ENCODE results near the gene TPM1. TPM values are rescaled to one million over a fixed set of nuclear protein-coding genes. Genes with fewer than 3 reads are reported as not detected.

The TPM1 gene
- total RNA-seq, 1 experiment from 2014 or later, result 828 TPM

- in situ Hi-C loops (cut with HindIII; ENCODE audit: low sequenced_read_pairs), result no loop called here
- DNase-seq (ENCODE audit: low spot score), result no peak
Observed at GRCh38 chr15:63014578-63014977, 28.0 kb upstream of the TPM1 start.

- in situ Hi-C loops (cut with HindIII; ENCODE audit: low sequenced_read_pairs), result no loop called here
- no peak for DNase-seq (ENCODE audit: low spot score)
Observed at GRCh38 chr15:63015618-63016017, 26.9 kb upstream of the TPM1 start.

GRCh38 chr15:63016234-63016633 lies 26.3 kb upstream of the TPM1 start:
- DNase-seq (ENCODE audit: low spot score), result no peak
- in situ Hi-C loops (cut with HindIII; ENCODE audit: low sequenced_read_pairs), result no loop called here

DNA sequence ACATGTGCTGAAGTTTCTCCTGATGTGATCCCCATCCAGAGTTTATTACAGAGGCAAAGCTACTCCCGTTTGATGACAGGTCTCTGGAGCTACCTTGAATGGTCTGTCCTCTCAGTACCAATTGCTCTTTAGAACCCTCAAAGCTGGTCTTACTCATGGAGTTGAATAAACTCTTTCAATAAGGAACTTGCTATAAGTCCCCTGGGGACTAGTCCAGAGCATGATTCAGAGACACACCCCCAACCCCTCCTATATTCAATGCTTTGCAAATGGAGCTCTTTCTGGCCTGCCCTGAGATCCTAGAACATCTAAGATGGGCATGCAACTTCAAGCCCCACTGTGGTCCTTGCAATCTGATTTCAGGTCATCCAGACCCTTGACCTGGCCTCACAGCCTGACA lies 23.9 kb upstream of the TPM1 start:
- DNase-seq (ENCODE audit: low spot score), result no peak
- in situ Hi-C loops (cut with HindIII; ENCODE audit: low sequenced_read_pairs), result no loop called here

DNA sequence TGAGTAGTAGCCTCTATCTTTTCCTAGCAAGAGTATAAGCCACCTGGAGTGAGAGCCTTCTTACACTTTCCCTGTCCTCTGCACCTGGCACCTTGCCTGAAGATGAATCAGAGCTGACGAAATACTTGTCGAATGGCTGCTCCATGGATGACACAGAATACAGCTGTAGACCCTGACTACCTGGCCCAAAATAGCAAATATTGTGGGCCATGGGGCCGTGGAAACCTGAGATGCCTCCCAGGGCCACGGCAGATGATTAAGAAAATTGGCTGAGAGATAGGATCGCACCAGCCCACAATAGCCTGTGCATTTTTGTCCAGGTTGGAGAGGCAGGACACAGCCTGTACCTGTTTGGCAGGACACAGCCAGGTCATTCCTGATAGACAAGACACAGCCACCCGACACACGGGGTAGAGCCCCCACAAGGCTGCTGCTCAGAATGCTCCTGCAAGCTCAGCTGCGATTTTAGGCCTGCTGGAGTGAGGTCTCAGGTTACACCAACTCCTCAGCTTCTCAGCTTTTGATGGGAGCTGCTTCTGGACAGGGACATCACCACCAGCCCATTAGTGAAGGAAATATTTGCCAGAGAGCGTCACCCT lies 22.9 kb upstream of the TPM1 start:
- in situ Hi-C loops (cut with HindIII; ENCODE audit: low sequenced_read_pairs), result no loop called here
- DNase-seq (ENCODE audit: low spot score), result no peak

- no peak for DNase-seq (ENCODE audit: low spot score)
- in situ Hi-C loops (cut with HindIII; ENCODE audit: low sequenced_read_pairs), result no loop called here
Observed at GRCh38 chr15:63020128-63020527, 22.4 kb upstream of the TPM1 start.

GRCh38 chr15:63020759-63021430 lies 21.7 kb upstream of the TPM1 start:
- in situ Hi-C loops (cut with HindIII; ENCODE audit: low sequenced_read_pairs), result no loop called here
- no peak for DNase-seq (ENCODE audit: low spot score)

DNA sequence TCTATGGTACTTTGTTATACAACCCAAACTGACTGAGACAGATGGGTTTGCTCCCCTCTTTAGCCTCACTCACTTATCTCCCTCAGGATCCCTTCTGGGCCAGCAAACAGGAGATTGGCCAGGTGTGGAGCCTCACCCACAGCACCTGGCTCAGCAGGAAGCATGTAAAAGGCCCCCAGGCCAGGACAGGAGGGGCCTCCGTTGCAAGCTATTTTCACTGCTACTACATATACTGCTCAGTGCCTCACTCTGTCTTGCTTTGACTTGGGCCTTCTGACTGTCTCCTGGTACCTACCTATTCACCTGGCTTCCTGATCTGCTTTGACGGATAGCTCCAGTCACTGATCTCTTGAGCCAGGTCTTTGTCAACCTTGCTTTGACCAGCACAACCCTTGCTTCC lies 20.4 kb upstream of the TPM1 start:
- in situ Hi-C loops (cut with HindIII; ENCODE audit: low sequenced_read_pairs), result no loop called here
- DNase-seq (ENCODE audit: low spot score), result no peak

DNA sequence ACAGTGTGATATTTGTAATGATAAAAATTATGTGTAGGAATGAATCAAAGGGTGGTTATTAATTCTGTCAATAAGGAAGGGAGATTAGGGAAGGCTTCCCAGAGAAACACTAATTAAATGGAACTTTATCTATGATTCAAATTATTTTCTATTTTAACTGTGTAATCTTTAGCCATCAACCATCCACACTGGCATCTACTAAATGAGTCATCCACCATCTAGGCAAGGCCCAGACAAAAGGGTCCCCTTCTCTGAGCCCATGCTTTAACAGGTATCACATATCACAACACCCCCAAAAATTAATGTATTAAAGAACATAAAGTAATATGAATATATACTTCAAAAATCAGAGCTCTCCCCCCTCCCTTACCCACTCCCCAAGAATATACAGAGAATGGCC lies 19.9 kb upstream of the TPM1 start:
- in situ Hi-C loops (cut with HindIII; ENCODE audit: low sequenced_read_pairs), result no loop called here
- no peak for DNase-seq (ENCODE audit: low spot score)

GRCh38 chr15:63023351-63023945 lies 19.1 kb upstream of the TPM1 start:
- in situ Hi-C loops (cut with HindIII; ENCODE audit: low sequenced_read_pairs), result no loop called here
- no peak for DNase-seq (ENCODE audit: low spot score)

DNA sequence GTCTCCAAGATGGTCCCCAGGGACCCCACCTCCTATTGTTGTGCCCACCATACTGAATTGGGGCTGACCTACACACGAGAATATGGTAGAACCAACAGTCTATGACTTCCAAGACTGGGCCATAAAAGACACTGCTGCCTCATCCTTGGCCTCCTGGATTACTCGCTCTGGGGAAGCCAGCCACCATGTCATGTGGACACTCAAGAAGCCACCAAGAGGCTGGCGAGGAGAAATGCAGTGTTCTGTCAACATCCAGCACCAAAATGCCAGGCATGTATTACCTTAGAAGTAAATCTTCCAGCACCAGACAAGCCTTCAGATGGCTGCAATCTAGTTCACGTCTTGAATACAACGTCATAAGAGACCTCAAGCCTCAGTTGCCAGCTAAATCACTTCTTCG lies 17.1 kb upstream of the TPM1 start:
- in situ Hi-C loops (cut with HindIII; ENCODE audit: low sequenced_read_pairs), result no loop called here
- no peak for DNase-seq (ENCODE audit: low spot score)

GRCh38 chr15:63027646-63028045 lies 14.9 kb upstream of the TPM1 start:
- DNase-seq (ENCODE audit: low spot score), result no peak
- in situ Hi-C loops (cut with HindIII; ENCODE audit: low sequenced_read_pairs), result no loop called here

- in situ Hi-C loops (cut with HindIII; ENCODE audit: low sequenced_read_pairs), result no loop called here
- DNase-seq (ENCODE audit: low spot score), result no peak
Observed at GRCh38 chr15:63028442-63029110, 14.0 kb upstream of the TPM1 start.

- in situ Hi-C loops (cut with HindIII; ENCODE audit: low sequenced_read_pairs), result no loop called here
- DNase-seq (ENCODE audit: low spot score), result no peak
Observed at GRCh38 chr15:63029676-63030075, 12.9 kb upstream of the TPM1 start.

GRCh38 chr15:63030101-63030551 lies 12.4 kb upstream of the TPM1 start:
- no peak for DNase-seq (ENCODE audit: low spot score)
- in situ Hi-C loops (cut with HindIII; ENCODE audit: low sequenced_read_pairs), result no loop called here

- in situ Hi-C loops (cut with HindIII; ENCODE audit: low sequenced_read_pairs), result no loop called here
Observed at GRCh38 chr15:63034578-63034977, 8.0 kb upstream of the TPM1 start.

DNA sequence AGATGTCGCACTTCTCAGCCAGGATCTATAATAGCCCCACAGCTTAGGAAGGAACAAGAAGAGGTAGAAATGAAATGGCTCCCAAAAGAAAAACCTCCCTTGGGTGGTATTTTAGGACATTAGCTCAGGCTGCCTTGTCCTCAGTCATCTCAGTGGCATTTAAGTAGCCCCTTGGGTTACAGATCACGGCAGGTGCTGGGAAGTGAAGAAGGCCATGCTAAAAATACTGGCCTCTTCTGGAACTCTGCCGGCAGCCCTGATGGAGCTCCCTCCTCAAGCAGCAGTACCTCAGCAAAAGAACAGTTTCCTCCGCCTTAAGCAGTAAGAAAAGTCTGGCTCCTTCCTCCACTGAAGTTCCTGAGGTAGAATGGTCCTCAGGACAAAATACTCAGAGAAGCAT lies 7.3 kb upstream of the TPM1 start:
- no peak for DNase-seq (ENCODE audit: low spot score)
- in situ Hi-C loops (cut with HindIII; ENCODE audit: low sequenced_read_pairs), result no loop called here

More at GRCh38 chr15:63034578-63034977, 8.0 kb upstream of the TPM1 start:
- no peak for DNase-seq (ENCODE audit: low spot score)

- in situ Hi-C loops (cut with HindIII; ENCODE audit: low sequenced_read_pairs), result no loop called here
- DNase-seq (ENCODE audit: low spot score), result no peak
Observed at GRCh38 chr15:63035977-63036376, 6.6 kb upstream of the TPM1 start.

GRCh38 chr15:63037976-63038720 lies 4.4 kb upstream of the TPM1 start:
- no peak for DNase-seq (ENCODE audit: low spot score)
- in situ Hi-C loops (cut with HindIII; ENCODE audit: low sequenced_read_pairs), result no loop called here
